ENCODE measurements around the gene ZNF519.

ZNF519 gene

GRCh38 chr18:14089781-14090180 is 42.5 kb downstream of the ZNF519 start:
- no peaks in the 10 kb centered on the region for H3K27me3 Mint-ChIP-seq
- H3K4me1 Mint-ChIP-seq (ENCODE audit: low read depth), result no peaks in the 10 kb centered on the region
- peaks cover 4% of the 10 kb centered on the region for H3K9me3 Mint-ChIP-seq
- H3K4me3 Mint-ChIP-seq, result no peak overlapping the region
- H3K36me3 Mint-ChIP-seq (ENCODE audit: low read depth), result peaks cover 1% of the 10 kb centered on the region
- no peak overlapping the region for H3K27ac Mint-ChIP-seq

DNA sequence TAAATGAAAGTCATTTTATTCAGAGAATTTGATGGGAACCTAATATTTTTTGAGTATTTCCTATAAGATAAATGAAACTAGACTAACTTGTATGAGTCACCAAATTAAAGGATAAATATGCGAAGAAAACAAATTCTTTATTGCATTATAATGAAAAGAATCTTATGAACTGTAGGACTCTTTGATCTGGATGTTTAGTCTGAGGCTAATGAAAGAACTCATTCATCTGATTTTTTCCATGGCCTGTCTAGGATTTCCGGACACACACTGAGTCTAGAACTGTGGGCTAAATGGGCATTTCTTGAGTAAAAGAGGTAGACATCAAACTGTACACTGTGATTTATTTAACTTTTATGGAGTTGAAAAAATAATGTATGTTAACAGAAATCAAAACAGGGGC is 43.0 kb downstream of the ZNF519 start:
- Mint-ChIP-seq H3K4me3 (no peak overlapping the region), H3K27ac (no peak overlapping the region), H3K4me1 (ENCODE audit: low read depth) (no peaks in the 10 kb centered on the region), H3K36me3 (ENCODE audit: low read depth) (no peaks in the 10 kb centered on the region), H3K27me3 (no peaks in the 10 kb centered on the region), H3K9me3 (no peaks in the 10 kb centered on the region)

GRCh38 chr18:14086458-14087231 is 45.6 kb downstream of the ZNF519 start:
- no peaks in the 10 kb centered on the region for H3K36me3 Mint-ChIP-seq (ENCODE audit: low read depth)
- no peak overlapping the region for H3K27ac Mint-ChIP-seq
- no peaks in the 10 kb centered on the region for H3K9me3 Mint-ChIP-seq
- no peak overlapping the region for H3K4me3 Mint-ChIP-seq
- no peaks in the 10 kb centered on the region for H3K27me3 Mint-ChIP-seq
- no peaks in the 10 kb centered on the region for H3K4me1 Mint-ChIP-seq (ENCODE audit: low read depth)

DNA sequence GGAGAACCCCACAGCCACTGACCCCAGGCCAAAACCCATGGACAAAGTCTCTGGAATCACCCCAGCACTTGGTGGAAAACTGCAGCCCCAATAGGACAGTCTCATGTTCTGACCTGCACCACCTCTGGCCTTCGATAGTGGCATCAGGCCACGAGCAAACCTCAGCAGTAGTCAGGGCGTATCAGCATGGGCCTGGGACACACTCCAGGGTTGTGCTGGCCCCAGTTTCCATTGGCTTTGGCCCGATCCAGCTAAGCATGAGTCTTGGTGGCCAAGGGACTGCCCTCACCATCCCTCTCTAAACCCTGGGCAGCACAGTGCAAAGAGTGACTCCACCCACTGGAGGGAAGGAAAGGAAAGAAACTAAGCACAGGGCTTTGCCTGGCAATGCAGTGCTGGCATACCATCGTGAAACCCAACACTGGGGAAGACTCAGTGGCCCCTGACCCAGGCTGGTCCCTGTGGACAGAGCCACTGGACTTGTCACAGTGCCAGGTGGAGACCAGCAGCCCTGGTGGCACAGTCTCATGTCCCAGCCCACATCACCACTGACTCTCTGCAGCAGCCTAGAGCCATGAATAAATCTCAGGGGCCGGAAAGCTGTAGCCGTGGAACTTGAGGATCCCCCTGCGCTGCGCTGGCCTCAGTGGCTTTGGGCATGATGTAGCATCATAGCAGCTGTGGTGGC is 46.3 kb downstream of the ZNF519 start:
- Mint-ChIP-seq H3K4me3 (no peak overlapping the region), H3K27ac (no peak overlapping the region), H3K9me3 (no peaks in the 10 kb centered on the region), H3K4me1 (ENCODE audit: low read depth) (no peaks in the 10 kb centered on the region), H3K36me3 (ENCODE audit: low read depth) (no peaks in the 10 kb centered on the region), H3K27me3 (no peaks in the 10 kb centered on the region)

DNA sequence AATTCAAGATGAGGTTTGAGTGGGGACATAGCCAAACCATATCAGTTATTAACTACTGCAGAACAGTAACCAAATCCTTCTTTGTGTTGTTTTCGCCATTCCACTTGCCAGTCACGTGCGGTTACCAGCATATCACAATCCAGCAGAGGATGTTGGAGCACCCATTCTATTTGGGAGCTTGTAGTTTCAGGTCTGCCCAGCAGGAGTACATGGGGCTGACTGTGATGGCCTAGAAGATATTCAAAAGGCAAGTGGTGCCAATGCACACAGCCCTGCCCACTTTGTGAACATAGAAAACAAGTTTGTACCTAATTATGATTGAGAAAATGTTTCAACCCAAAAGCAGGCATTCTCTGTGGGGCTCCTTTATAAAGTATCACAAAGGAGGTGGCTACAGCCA is 57.0 kb downstream of the ZNF519 start:
- H3K36me3 Mint-ChIP-seq (ENCODE audit: low read depth), result no peaks in the 10 kb centered on the region
- H3K27me3 Mint-ChIP-seq, result no peaks in the 10 kb centered on the region
- no peak overlapping the region for H3K27ac Mint-ChIP-seq
- H3K9me3 Mint-ChIP-seq, result no peaks in the 10 kb centered on the region
- H3K4me3 Mint-ChIP-seq, result no peak overlapping the region
- H3K4me1 Mint-ChIP-seq (ENCODE audit: low read depth), result no peaks in the 10 kb centered on the region

DNA sequence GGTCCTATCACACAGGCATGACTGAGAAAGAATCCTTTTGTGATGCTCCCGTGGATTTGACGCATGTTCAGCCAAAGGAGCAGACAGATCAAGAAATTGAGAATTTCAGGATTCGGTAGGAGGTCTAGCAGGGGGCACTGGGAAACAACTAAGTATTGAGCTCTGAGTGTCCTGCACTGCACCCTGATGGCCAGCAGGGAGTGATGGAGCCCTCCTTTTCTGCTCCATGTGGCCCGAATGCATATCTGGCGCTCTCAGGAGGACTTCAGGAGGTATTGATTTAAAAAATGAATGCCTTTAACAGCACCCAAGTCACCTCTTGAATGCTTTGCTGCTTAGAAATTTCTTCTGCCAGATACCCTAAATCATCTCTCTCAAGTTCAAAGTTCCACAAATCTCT is 58.0 kb downstream of the ZNF519 start:
- H3K27ac Mint-ChIP-seq, result no peak overlapping the region
- H3K4me1 Mint-ChIP-seq (ENCODE audit: low read depth), result no peaks in the 10 kb centered on the region
- H3K27me3 Mint-ChIP-seq, result no peaks in the 10 kb centered on the region
- no peaks in the 10 kb centered on the region for H3K36me3 Mint-ChIP-seq (ENCODE audit: low read depth)
- H3K4me3 Mint-ChIP-seq, result no peak overlapping the region
- H3K9me3 Mint-ChIP-seq, result no peaks in the 10 kb centered on the region

GRCh38 chr18:14053661-14054060 is 78.6 kb downstream of the ZNF519 start:
- Mint-ChIP-seq H3K27me3 (no peaks in the 10 kb centered on the region), H3K36me3 (ENCODE audit: low read depth) (no peaks in the 10 kb centered on the region), H3K9me3 (peaks cover 33% of the 10 kb centered on the region), H3K4me1 (ENCODE audit: low read depth) (no peaks in the 10 kb centered on the region), H3K4me3 (no peak overlapping the region), H3K27ac (no peak overlapping the region)
